GM10248 (cell line): Measurements from ENCODE around the gene CDKL1.

Experiments used
- CTCF ChIA-PET: fragments of 300-600 bp; sonication (Branson Sonifier 250); formaldehyde crosslinking; extraction: SDS; loops from one replicate; lab custom pipeline; 2021; ENCODE audit warnings: antibody characterized with exemption; lab: Yijun Ruan, JAX
- POLR2A ChIA-PET: fragments of 350-650 bp; sonication (Branson Sonifier 250); formaldehyde crosslinking; extraction: SDS; loops from one replicate; lab custom pipeline; 2020; ENCODE audit warnings: antibody characterized with exemption; lab: Yijun Ruan, JAX
- DNase-seq: peaks from one replicate; pipeline ENCODE4 v3.0.0; 2012; ENCODE audit errors: extremely low spot score
- CTCF ChIP-seq: IDR thresholded peaks from 2 replicates; pipeline ENCODE4 v1.5.1; 2012; ENCODE audit warnings: mild to moderate bottlenecking, low read depth; ENCODE audit errors: extremely low read depth, missing control alignments, control extremely low read depth

The CDKL1 gene

GRCh38 chr14:50335989-50336824, 60.5 kb downstream of the CDKL1 start:
- POLR2A ChIA-PET, result interaction anchor here (0.6 to 0.7 kb wide), 2 partner anchors 11 to 13 kb away, joined by 3 read pairs; no protein-coding TSS in a partner anchor
- TF ChIP-seq CTCF, result no peak
- DNase-seq, result peak; percentile 30
- CTCF ChIA-PET, result interaction anchor here (0.8 to 3.4 kb wide), 6 partner anchors 9 to 196 kb away, joined by 3 to 23 read pairs (median 3); partner anchors contain the start of gene MAP4K5

GRCh38 chr14:50335389-50335788, 61.3 kb downstream of the CDKL1 start:
- POLR2A ChIA-PET, result interaction anchor here (0.6 kb wide), 2 partner anchors 12 to 55 kb away, joined by 3 to 9 read pairs; no protein-coding TSS in a partner anchor
- CTCF ChIA-PET, result interaction anchor here (0.9 to 3.4 kb wide), 6 partner anchors 9 to 197 kb away, joined by 3 to 23 read pairs (median 3); partner anchors contain the start of gene MAP4K5
- DNase-seq, result no peak
- no peak for TF ChIP-seq CTCF

- no peak for DNase-seq
- ChIA-PET CTCF (interaction anchor here (0.8 to 3.4 kb wide), 4 partner anchors 10 to 237 kb away, joined by 3 to 23 read pairs (median 4); no protein-coding TSS in a partner anchor), POLR2A (no interaction called here)
- no peak for TF ChIP-seq CTCF
These were observed 62.5 kb downstream of the CDKL1 start for GRCh38 chr14:50334211-50334610.

- CTCF ChIA-PET, result interaction anchor here (0.9 to 3.4 kb wide), 4 partner anchors 11 to 23 kb away, joined by 3 to 23 read pairs (median 8); no protein-coding TSS in a partner anchor
- TF ChIP-seq CTCF, result no peak
- DNase-seq, result no peak
- POLR2A ChIA-PET, result no interaction called here
These were observed 63.6 kb downstream of the CDKL1 start for GRCh38 chr14:50333014-50333509.

- ChIA-PET CTCF (interaction anchor here (0.8 to 2.5 kb wide), 6 partner anchors 11 to 202 kb away, joined by 3 to 10 read pairs (median 4); partner anchors contain the start of gene MAP4K5), POLR2A (no interaction called here)
- TF ChIP-seq CTCF, result no peak
- no peak for DNase-seq
These were observed 65.1 kb downstream of the CDKL1 start for GRCh38 chr14:50331596-50331995.

- peak; percentile 87 for TF ChIP-seq CTCF
- peak; percentile 68 for DNase-seq
- CTCF ChIA-PET, result interaction anchor here (0.7 to 4.9 kb wide), 57 partner anchors 8 to 741 kb away, joined by 3 to 32 read pairs (median 4); partner anchors contain the start of genes CDKL1, DMAC2L, L2HGDH and MAP4K5
These were observed 75.5 kb downstream of the CDKL1 start for GRCh38 chr14:50321009-50321660.

More at GRCh38 chr14:50321009-50321660, 75.5 kb downstream of the CDKL1 start:
- POLR2A ChIA-PET, result interaction anchor here (1.1 to 1.6 kb wide), 2 partner anchors 9 to 23 kb away, joined by 3 to 10 read pairs; partner anchors contain the start of genes DMAC2L and L2HGDH
